Stimulated activated CD8-positive, alpha-beta memory T cell treated with anti-CD3 and anti-CD28 coated beads, Interleukin-2, amount 100 ng/mL, for 48 hours (primary cell): Measurements from ENCODE around the gene HNRNPDL.
"Not testable (repeated sequence)": the region's sequence is repeated elsewhere in the genome, so short reads cannot be mapped to it uniquely, and the experiment has no call there.

Experiments
- DNase-seq, 2 donors: peaks; one replicate each; pipeline ENCODE4 v3.0.0-alpha.2; 2020; ENCODE audit warnings: low read depth in 2 of 2

HNRNPDL gene

GRCh38 chr4:82386312-82386711, 44.0 kb downstream of the HNRNPDL start:
- DNase-seq = not testable (repeated sequence)

GRCh38 chr4:82382751-82383150, 47.5 kb downstream of the HNRNPDL start:
- no peak for DNase-seq

- DNase-seq = no peak
Observed at GRCh38 chr4:82381661-82382296, 48.5 kb downstream of the HNRNPDL start.

- DNase-seq = no peak
Observed at GRCh38 chr4:82381235-82381634, 49.0 kb downstream of the HNRNPDL start.

- no peak for DNase-seq
Observed at GRCh38 chr4:82380831-82381230, 49.4 kb downstream of the HNRNPDL start.

GRCh38 chr4:82380344-82380743, 49.9 kb downstream of the HNRNPDL start:
- no peak for DNase-seq

- no peak for DNase-seq
Observed at GRCh38 chr4:82376109-82376508, 54.2 kb downstream of the HNRNPDL start.

- peak; percentile 92 to 94 for DNase-seq
Observed at GRCh38 chr4:82373816-82374625, 56.2 kb downstream of the HNRNPDL start, which contains the start of gene HNRNPD. Gene HNRNPD, minus strand, starts transcription at chr4:82373991. Its CDS starts 313 bp downstream, at chr4:82373678.

- DNase-seq = peak in 1 of 2 donors; percentile 37
Observed at GRCh38 chr4:82373486-82373815, 56.8 kb downstream of the HNRNPDL start.
